ENCODE measurements around the gene ADAMTSL3. TPM values are rescaled to one million over a fixed set of nuclear protein-coding genes. Genes with fewer than 3 reads are reported as not detected.

The ADAMTSL3 gene
- total RNA-seq, 1 donor from 2014 or later: 0.67 TPM

GRCh38 chr15:83919319-83919830 is 265.5 kb downstream of the ADAMTSL3 start:
- no peak overlapping the region for H3K4me3 ChIP-seq (ENCODE audit: low read depth, low read length)
- no peak for TF ChIP-seq CTCF (IDR thresholded peaks at IDR 0.05; ENCODE audit: insufficient read depth, low read length, poor library complexity, severe bottlenecking)
- no peaks in the 10 kb centered on the region for H3K36me3 ChIP-seq (ENCODE audit: control insufficient read depth, insufficient read depth, low read length)
- no peak for DNase-seq (ENCODE audit: low read depth)
- no peaks in the 10 kb centered on the region for H3K27me3 ChIP-seq (ENCODE audit: control insufficient read depth, insufficient read depth, low read length)

DNA sequence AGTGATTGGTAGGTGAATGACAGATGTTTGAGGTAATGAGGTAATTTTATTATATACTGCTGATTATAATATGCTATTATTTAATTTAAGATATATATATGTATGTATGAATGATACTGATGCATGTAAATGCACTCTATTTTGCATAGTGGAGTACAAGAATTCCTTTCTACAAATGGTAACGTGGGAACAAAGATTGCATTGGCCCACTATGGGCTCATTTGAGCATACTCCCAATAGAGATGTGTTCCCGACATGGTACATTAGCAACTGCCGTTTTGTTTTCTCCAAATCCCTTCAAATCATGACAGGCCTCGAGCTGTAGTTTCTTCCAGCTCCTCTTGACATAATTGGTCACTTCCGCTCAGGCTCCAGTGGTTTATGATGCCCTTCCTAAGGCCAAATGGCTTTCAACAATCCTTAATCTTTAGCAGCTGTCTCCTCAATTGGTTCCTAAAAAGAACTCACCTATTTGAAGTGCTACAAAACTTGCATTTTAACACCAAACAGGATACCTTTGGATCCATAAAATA is 266.1 kb downstream of the ADAMTSL3 start:
- Histone ChIP-seq H3K4me3 (ENCODE audit: low read depth, low read length) (no peak overlapping the region), H3K36me3 (ENCODE audit: control insufficient read depth, insufficient read depth, low read length) (no peaks in the 10 kb centered on the region), H3K27me3 (ENCODE audit: control insufficient read depth, insufficient read depth, low read length) (no peaks in the 10 kb centered on the region)
- no peak for DNase-seq (ENCODE audit: low read depth)
- TF ChIP-seq CTCF (IDR thresholded peaks at IDR 0.05; ENCODE audit: insufficient read depth, low read length, poor library complexity, severe bottlenecking): no peak

DNA sequence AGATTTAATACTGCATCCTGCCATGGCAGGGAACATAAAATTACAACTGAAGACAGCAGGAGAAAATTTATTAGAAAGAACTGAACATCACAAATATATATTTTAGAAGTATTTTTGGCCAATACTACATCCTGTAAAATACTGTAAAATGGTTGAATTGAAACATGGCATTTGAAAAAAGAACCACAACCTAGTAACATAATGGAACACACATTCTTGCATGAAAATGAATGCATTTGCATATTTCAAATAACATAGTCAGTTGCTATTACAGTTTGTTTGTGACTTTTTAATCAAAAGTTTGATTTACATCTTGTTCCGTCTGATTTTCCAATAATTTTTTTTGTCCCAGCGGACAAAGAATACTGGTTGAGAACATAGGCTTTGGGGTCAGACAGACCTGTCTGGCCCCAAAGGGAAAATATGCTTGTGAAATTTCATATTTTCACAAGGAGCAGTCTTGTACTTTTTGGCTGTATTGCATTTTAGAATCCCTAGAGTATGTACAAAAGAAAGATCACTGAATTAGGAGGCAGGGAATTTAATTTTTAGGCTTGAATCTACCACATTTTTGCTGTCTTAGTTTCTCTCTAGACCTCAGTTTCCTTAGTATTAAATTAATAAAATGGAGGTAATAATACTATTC is 268.8 kb downstream of the ADAMTSL3 start:
- H3K4me3 ChIP-seq (ENCODE audit: low read depth, low read length): no peak overlapping the region
- H3K36me3 ChIP-seq (ENCODE audit: control insufficient read depth, insufficient read depth, low read length): no peaks in the 10 kb centered on the region
- TF ChIP-seq CTCF (IDR thresholded peaks at IDR 0.05; ENCODE audit: insufficient read depth, low read length, poor library complexity, severe bottlenecking): no peak
- no peaks in the 10 kb centered on the region for H3K27me3 ChIP-seq (ENCODE audit: control insufficient read depth, insufficient read depth, low read length)
- no peak for DNase-seq (ENCODE audit: low read depth)

- H3K36me3 ChIP-seq (ENCODE audit: control insufficient read depth, insufficient read depth, low read length): no peaks in the 10 kb centered on the region
- no peaks in the 10 kb centered on the region for H3K27me3 ChIP-seq (ENCODE audit: control insufficient read depth, insufficient read depth, low read length)
- no peak for DNase-seq (ENCODE audit: low read depth)
- no peak overlapping the region for H3K4me3 ChIP-seq (ENCODE audit: low read depth, low read length)
- no peak for TF ChIP-seq CTCF (IDR thresholded peaks at IDR 0.05; ENCODE audit: insufficient read depth, low read length, poor library complexity, severe bottlenecking)
These were observed 272.2 kb downstream of the ADAMTSL3 start for GRCh38 chr15:83926116-83926515.

- Histone ChIP-seq H3K4me3 (ENCODE audit: low read depth, low read length) (no peak overlapping the region), H3K36me3 (ENCODE audit: control insufficient read depth, insufficient read depth, low read length) (no peaks in the 10 kb centered on the region), H3K27me3 (ENCODE audit: control insufficient read depth, insufficient read depth, low read length) (no peaks in the 10 kb centered on the region)
- DNase-seq (ENCODE audit: low read depth): no peak
- no peak for TF ChIP-seq CTCF (IDR thresholded peaks at IDR 0.05; ENCODE audit: insufficient read depth, low read length, poor library complexity, severe bottlenecking)
These were observed 273.9 kb downstream of the ADAMTSL3 start for GRCh38 chr15:83927704-83928391.
